HG02610 (cell line): ENCODE measurements around the gene NDST3.

Source experiments
- ATAC-seq: cut with Tn5 transposase; IDR thresholded peaks from one replicate; pipeline ENCODE4 v1.9.1; 2021; ENCODE audit warnings: mild to moderate bottlenecking, moderate library complexity; ENCODE audit not compliant: unreplicated experiment

NDST3 gene

DNA sequence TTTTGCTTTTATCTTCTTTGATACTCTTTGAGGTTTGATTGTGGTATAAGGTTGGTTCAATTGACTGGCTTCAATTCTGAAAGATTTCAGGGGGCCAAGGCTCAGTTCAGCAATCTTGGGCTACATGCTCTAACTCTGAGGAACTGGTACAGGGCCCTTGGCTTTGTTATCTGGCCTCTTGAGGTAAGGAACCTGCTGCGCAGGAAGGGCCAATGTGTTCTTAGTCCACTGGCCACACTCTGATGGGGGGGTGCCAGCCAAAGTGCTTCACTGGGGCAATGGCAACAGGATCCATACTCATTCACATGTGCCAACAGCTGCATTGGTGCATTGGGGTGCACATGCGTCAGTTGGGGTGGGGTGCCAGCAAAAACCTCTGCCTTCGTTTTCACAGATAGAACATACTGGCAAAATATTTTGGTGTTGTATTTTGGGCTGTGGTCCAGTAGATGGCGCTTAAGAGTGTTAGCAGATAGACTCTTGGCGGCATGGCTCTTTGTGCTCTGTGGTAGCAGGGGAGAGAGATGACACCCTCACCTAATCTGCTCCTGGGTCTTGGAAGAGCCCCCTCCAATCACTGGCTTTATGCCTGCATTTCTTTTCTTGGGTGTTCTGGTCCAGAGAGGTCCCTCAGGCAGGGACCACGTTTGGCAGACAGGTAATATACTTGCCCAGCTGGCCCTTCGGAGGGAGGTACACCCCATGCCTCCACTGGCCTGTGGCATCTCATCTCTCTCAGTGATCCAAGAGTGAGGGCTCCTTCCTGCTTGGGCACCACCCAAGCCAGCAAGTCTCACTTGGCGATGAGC, 42.9 kb downstream of the NDST3 start:
- ATAC-seq, result peak; percentile 72

DNA sequence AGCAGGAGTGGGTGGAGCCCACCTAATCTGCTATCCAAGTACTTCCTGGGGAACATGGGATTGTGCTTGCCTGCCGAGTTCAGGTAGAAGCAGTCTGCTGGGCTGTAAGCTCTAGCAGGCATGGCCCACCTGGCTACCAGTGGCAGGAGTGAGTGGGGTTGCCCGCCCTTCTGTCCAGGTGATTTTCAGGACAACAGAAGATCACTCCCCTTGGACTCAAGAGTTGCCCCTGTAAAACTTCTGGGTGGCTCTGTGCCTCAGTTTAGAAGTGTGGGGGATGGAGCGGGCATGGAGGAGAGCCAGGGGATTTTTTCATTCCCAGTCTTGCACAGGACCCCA, 43.5 kb downstream of the NDST3 start:
- no peak for ATAC-seq

DNA sequence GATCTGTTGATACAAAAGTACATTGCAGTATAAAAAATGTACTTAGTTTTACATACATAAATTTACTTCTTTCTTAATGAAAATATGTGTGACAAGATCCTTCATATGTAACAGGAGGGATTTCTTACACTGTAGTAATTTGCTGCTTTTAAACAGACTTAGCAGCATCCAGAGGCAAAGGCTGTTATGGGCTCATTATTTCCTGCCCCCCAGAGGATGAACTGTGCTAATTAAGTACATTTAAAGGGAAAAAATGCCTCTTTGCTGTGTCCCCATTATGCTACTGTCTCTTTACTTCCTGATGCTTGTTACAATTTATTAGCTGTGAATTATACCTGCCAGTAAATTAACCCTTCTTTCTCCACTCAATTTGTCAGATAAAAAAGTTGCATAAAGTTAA, 47.1 kb downstream of the NDST3 start:
- no peak for ATAC-seq

DNA sequence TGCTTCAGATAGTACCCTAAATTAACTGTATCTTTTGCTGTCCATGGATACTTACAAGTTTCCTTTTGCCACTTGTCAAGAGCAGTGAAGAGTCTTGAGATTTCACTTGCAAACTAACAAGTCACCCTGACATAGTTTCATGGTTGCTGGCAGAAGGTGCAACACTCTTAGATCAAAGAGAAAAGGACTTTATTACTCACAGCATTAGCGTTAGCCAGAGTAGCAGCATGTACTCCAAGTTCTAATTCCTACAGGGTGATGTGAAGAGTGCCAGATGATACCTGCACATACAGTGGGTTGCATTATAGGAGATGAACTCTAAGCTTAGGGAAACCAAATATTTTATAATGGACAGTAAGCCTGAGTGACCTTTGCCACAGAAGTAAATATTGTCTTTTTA, 47.9 kb downstream of the NDST3 start:
- no peak for ATAC-seq

DNA sequence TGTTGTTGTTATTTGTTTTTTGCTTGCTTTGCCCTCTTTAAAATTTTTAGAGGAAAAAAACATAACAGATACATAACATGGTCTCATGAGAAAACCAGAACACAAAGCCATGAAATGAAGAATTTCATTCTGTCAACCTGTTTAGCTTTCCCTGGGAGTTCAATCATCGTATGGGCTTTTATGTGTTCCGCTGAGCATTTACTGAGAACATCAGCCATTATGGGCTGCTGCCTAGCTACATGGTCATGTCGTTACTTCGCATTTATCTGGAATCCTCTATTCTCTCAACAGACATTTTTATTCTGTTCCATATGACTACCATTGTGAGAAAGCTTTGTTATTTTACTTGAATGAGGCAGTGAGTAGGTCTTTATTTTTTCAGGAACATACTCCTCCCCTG, 51.4 kb downstream of the NDST3 start:
- ATAC-seq, result no peak

DNA sequence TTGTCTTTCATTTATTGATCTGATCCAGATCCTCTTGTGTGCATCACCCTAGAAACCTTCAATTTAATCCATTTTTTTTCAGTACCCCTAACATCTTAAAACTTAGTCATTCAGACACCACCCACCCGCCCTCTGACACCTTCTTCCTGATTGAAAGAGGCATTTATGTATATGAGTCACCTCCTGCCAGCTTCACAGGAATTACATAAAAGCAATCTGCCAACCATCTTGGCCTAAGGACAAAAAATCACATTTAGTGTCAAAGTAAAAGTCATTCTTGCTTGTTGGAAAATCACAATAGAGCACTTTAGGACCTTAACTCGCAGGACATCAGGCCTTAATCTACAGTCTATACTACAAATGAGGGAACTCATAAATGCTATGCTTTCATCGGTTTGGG, 52.1 kb downstream of the NDST3 start:
- no peak for ATAC-seq

DNA sequence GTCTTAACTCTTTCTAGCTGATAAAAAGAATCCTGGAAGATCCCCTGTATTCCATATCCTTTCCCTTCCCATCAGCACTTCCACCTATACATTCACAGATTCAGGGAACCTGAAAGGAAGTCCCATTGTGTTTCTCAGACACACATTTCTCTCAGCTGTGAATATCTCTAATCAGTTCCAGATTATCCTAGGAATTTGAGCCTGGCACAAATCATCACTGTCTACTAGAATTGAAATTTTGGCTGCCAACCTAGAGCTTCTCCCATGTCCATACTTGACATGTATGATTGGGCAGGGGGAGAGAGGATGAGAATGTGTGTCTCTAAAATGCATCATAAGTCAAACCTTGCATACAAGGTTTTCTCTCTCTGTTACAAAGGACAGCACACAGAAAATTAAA, 53.1 kb downstream of the NDST3 start:
- no peak for ATAC-seq

DNA sequence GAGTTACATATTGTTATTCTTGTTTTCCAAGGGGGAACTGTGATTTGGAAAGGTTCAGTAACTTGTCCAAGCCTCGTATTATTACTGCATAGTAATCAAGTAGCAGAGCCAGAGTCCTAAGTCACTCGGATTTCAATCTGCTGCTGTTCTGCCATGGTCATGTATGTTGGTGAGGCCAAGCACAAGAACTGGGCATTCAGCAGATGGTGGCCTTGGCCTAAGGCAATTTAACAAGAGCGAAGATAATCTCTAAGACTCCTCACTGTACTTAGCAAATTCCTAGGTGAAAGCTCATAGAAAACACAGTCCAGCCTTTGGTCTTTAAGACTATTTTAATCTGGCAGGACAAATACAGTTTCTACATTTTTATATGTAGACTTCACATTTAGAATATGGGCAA, 64.8 kb downstream of the NDST3 start:
- no peak for ATAC-seq

DNA sequence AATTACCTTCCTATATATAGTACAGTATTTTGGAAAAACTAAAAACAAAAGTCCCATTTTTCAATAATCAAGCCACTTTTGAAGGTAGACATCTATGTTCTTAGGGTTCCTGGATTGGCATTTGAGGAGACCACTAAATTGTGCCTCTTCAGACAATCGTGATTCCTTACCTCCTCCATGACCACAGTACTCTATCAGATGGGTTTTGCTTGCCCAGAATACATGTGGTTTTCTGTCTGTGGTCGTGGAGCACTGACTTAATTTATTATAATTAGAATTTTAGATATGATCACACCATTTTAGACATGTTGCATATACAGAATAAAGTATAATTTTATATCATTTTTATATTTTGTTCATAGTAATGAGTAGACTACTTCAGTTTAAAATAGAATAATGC, 67.9 kb downstream of the NDST3 start:
- no peak for ATAC-seq

DNA sequence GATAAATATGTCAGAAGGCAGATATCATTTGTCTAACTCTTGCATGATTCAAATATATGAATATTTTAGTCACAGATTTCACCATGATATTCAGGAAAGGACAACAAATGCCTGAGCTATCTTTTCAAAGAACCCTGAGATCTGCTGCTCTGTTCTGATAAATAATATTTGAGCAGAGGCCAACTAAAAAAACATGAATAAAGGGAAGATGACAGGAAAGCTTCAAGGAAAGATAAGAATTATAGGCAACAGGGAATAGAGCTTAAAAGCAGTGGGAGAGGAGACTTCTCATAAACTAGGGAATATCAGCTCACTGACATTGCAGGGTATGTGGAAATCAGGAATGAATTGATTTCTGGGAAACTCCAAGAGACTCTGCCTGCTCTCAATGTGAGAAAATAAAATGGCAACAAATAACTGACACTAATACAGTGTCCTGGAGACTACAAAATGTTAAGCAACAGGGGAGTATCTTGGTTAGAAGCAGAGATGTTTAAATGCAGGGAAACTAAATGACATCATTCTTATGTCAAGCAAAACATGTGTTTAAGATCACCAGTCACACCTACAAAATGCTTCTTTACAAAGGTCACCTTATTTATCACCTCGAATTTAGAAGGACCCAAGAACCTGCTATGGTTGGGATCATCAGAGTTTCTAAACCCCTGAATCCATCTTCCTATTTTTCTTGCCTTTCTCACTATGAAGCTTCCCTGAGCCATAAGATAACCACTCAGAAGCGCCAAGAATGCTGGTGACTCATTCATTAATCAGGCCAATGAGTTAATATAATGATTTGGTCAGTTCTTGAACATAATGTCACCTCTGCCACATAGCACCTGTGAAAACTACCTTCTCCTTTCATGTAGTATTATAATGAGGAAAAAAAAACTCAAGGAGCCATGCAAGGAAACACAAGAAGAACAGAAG, 78.1 kb downstream of the NDST3 start:
- no peak for ATAC-seq

DNA sequence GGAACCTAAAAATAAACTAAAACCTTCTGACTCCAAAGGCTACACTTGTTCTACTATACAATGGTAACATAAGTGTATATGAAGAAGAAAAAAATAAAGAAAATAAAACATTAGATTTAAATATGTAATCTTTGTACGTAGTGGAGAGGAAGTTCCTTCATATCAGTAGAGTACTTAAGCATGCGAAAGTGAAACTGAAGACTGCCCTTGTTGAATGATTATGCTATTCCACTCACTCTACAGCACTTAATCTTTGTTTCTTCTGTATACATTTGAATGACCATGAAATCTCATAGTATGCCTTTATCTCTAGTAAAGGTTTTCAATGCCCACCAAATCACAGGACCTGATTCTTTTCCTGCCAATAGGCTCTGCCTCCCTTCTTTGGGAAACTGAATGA, 78.9 kb downstream of the NDST3 start:
- ATAC-seq, result peak; percentile 77

DNA sequence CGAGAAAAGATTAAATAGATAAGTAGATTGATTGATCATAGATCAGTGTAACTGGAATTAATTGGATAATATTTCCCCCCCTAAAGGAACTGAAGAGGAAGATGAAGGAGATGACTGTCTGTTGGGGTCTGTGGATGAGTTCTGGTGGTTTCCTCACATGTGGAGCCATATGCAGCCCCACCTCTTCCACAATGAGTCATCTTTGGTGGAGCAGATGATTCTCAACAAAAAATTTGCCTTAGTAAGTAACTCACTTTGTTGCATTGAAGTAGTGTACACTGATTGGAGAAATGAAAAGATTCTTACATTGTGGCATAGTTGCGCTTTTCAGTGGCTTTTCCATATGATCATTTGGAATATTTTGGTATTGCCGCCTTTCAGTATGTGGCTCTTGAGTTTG, 80.4 kb downstream of the NDST3 start:
- ATAC-seq, result no peak

DNA sequence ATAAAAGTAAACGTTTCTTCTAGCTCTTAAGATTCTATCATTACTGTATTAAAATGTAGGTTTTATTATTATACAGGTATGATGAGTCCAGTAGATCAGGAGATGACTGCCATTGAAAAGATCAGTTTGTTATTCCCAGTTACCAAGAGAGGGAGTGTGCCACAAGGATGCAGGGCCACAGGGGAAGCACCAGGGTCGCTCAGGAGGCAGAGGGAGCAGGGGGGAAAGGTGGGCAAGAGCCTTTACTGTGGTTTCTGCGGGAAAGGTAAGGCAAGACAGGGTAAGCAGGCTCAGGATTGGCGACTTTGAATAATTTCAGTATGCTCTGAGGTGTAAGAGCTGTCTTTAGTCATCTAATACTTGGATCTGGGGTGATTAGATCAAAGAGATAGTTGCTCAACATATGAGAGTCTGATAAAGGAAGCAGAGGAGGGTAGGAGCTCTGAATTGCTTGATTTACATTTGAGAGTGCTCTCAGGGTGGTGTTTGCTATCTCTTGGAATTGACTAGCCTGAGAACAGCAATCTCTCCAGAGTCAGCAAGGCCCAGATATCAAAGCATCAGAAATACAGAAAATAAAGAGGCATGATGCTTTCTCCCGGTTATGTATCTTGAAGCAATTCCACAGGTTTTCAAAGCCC, 86.0 kb downstream of the NDST3 start:
- ATAC-seq, result no peak

DNA sequence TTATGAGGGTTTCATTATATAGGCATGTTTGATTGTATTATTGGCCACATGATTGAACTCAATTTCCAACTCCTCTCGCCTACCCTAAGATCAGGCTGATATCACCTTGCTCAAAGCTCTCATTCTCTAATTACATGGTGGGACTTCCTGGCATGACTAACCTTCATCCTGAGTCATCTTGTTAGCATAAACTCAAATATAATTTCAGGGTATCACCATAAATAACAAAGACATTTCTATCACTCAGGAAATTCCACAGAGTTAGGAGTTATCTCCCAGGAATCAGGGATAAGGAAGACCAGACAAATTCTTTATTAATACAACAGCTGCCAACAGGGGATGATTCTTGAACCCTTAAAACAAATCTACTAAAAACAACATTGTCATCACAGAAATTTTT, 90.7 kb downstream of the NDST3 start:
- ATAC-seq, result no peak

DNA sequence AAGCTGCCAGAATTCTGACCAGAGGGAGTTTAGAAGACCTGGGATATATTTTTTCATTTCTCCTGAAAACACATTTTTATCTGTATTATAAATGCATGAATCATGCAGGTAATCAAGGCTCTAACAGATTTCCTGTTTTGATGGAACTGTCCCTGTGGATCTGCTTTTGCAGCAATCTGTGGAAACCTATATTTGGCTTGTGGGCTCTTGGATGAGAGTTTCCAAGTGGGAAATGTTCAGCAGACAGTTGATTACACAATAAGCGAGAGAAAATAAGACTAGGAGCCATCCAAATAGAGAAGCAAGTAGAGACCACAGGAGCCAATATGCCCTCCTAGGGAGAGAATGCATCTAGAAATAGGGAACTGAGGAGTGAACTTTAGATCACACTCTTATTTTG, 105.0 kb downstream of the NDST3 start:
- ATAC-seq, result no peak

DNA sequence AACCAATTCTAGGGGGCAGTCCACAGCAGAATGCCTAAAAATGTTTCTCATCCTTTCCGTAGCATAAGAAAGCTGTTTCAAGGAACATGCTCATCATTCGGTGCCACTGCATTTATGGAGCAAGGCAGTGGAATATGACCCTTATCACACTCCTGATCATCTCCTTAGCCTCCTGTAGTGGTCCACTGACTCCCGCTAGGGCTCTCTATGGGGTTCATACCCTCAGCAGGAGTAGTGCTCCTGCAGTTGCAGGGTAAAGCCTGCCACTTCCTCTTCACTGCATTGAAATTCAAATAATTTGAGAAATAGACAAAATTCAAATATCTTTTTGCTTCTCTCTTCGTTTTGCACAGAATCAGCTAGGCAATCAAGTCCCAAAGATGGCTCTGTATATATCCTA, 107.0 kb downstream of the NDST3 start:
- no peak for ATAC-seq

DNA sequence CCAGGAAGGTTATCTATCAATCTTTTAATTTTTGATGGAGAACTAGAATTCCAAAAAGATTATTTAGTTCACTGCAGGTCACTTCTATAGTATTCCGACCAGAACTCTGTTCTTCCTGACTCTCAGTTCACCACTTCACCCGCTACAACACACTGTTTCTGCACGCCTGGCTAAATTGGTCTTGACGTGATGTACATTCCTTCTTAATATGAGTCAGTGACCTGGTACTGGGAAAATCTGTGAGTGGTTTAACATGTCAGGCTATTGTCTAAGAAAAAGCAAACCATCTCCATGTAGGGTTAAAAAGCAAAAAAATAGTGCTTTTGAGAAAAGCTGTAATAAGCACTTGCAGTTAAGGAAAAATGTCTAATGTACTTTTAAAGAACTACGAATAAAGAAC, 120.4 kb downstream of the NDST3 start:
- ATAC-seq, result no peak

DNA sequence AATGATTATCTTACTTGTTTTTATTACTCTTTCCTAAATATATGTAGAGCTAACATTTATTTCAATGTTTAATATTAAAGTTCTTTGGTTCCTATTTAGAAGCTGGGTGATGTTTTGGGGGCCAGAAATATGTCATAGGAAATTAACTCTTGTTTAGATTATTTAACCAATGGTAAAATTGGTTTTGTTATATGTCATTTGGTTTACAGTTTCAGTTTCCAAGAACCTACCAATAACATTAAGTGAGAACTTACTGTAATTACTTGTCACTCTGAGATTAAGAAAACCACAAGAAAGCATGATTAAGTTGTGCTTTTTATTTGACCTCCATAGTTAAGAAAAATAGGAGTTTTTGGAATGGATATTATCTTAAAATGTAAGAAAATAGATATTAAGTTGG, 121.2 kb downstream of the NDST3 start:
- ATAC-seq, result no peak

DNA sequence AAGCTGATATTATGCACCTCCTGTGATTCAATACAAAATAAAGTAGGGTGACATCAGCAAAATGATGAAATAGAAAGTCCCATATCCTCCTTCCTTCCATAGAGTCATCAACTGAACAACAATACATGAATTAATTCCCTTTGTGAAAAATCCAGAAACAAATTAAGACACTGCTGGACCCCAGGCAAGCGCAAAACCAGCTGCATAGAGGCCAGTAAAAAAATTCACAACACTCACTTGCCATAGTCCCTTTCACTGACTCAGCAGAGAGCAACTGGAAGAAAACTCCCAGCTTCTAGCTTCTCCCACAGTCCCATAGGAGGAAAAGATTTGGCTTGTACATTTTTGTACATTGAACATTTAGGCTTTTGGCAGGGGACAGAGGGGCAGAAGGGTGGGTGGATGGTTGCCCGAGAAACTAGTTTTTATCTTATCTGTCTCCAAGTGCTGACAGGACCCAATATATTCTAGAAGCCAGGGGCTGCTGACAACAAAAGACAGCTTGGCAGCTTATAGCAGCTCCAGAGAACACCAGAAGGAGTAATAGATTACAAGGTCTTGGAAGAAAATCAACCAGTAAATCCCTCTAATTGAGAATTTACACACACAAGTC, 124.6 kb downstream of the NDST3 start:
- no peak for ATAC-seq

DNA sequence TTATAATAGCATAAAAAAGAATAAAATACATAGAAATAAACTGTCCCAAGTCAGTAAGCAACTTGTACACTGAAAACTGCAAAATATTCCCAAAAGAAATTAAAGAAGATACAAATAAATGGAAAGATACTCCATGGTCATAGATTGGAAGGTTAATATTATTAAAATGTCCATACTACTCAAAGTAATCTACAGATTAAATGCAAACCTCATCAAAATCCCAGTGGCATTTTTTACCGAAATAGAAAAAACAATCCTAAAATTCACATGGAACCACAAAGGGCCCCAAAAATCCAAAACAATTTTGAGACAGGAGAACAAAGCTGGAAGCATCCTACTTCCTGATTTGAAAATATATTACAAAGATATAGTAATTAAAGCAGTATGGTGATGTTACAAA, 133.0 kb downstream of the NDST3 start:
- no peak for ATAC-seq

DNA sequence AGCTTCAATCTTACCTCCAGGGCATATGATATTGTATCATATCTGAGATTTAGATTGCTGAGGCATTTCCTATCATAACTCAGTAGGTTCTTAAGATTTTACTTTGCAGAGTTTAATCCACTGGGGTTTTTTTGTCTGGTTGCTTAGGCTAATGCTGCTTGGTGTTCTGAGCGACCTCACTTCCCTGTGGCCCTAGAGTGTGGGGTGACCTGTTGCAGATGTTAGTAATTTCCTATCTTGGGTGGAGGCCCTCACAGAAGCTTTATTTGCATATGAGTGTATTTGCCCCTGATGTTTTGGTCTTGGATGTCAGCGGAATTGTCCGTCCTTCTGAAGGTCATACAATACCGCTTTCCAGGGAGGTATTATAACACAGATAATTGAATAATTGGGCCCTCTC, 137.1 kb downstream of the NDST3 start:
- ATAC-seq, result no peak
